ENCODE results near the gene CSK.

DNA sequence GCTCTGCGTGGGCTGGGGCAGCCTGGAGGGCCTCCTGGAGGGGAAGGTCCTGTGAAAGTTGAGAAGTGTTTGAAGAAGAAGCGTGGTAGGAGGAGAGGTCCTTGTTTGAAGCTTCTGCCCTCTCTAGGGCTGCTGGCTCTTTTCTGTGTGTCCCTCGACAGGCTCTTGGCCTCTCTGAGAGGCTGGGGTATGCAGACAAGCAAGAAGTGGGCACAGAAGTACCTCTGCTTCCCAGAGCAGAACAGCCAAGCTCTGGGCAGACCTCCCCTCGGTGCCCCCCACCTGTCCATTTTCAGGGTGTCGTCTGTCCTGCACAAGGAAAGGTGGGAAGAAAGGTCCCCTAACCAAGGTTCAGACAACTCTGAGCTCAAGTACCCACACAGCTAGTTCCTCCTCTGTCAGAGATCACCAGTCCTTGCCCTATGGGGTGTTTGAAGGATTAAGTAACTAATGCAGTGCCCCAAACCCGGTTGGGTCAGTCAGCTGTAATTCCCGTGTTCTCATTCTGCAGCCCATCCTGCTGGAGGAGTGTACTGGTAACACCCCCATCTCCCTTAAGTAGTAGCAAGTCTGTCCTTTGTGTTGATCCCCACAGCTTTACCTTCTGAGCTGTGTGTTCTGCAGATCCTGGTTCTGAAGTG is 6.3 kb downstream of the CSK start:
- TF ChIP-seq, protein P1, sequence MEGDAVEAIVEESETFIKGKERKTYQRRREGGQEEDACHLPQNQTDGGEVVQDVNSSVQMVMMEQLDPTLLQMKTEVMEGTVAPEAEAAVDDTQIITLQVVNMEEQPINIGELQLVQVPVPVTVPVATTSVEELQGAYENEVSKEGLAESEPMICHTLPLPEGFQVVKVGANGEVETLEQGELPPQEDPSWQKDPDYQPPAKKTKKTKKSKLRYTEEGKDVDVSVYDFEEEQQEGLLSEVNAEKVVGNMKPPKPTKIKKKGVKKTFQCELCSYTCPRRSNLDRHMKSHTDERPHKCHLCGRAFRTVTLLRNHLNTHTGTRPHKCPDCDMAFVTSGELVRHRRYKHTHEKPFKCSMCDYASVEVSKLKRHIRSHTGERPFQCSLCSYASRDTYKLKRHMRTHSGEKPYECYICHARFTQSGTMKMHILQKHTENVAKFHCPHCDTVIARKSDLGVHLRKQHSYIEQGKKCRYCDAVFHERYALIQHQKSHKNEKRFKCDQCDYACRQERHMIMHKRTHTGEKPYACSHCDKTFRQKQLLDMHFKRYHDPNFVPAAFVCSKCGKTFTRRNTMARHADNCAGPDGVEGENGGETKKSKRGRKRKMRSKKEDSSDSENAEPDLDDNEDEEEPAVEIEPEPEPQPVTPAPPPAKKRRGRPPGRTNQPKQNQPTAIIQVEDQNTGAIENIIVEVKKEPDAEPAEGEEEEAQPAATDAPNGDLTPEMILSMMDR (IDR thresholded peaks at IDR 0.05; ENCODE audit: low read depth, low read length) = no peak
- no peak for TF ChIP-seq EZH2phosphoT487 (IDR thresholded peaks at IDR 0.05; ENCODE audit: low read depth)
